Activated CD8-positive, alpha-beta T cell treated with anti-CD3 and anti-CD28 coated beads, Interleukin-2, amount 10 ng/mL, durations not matched to agents 7 days and 5 days (primary cell): Measurements from ENCODE around the gene CEP131. TPM values are rescaled to one million over a fixed set of nuclear protein-coding genes. Genes with fewer than 3 reads are reported as not detected.

Experiments used
- ATAC-seq: fragments of 150-1000 bp; cut with Tn5 transposase; one replicate; pipeline ENCODE4 v1.10.0; 2021; ENCODE audit warnings: moderate library complexity
- CTCF ChIA-PET: fragments of 350-600 bp; sonication (Branson Sonifier 250); formaldehyde crosslinking; loops from one replicate; lab custom pipeline; 2021; ENCODE audit warnings: antibody characterized with exemption; lab: Charles Lee
- POLR2A ChIA-PET: fragments of 350-600 bp; sonication (Branson Sonifier 250); formaldehyde crosslinking; loops from one replicate; lab custom pipeline; 2021; ENCODE audit warnings: antibody characterized with exemption; lab: Charles Lee
- DNase-seq: peaks from one replicate; pipeline ENCODE4 v3.0.0-alpha.2; 2020
- H3K27ac Mint-ChIP-seq: one replicate; pipeline ENCODE4 v1.8.0; 2021; ENCODE audit warnings: mild to moderate bottlenecking, mixed read lengths
- H3K27me3 Mint-ChIP-seq: one replicate; pipeline ENCODE4 v1.8.0; 2021; ENCODE audit warnings: low read depth, mixed read lengths
- H3K36me3 Mint-ChIP-seq: one replicate; pipeline ENCODE4 v1.8.0; 2021; ENCODE audit warnings: low read depth, mixed read lengths
- H3K4me1 Mint-ChIP-seq: one replicate; pipeline ENCODE4 v1.8.0; 2021; ENCODE audit warnings: low read depth, mixed read lengths
- H3K4me3 Mint-ChIP-seq: one replicate; pipeline ENCODE4 v1.8.0; 2021; ENCODE audit warnings: mild to moderate bottlenecking, mixed read lengths
- H3K9me3 Mint-ChIP-seq: one replicate; pipeline ENCODE4 v1.8.0; 2022; ENCODE audit warnings: mixed read lengths; ENCODE audit not compliant: insufficient read depth
- total RNA-seq, 2 experiments: library from RNA; stranded (reverse); gene quantifications; one replicate each; pipeline ENCODE4 v1.2.3, GENCODE V29; 2021

The CEP131 gene
- total RNA-seq, 2 experiments from 2014 or later: 17.9 to 19.0 TPM

GRCh38 chr17:81163051-81163695 is 59.6 kb downstream of the CEP131 start:
- Mint-ChIP-seq H3K27ac (no peak overlapping the region), H3K4me3 (no peak overlapping the region), H3K4me1 (peaks cover 5% of the 10 kb centered on the region), H3K27me3 (peaks cover 7% of the 10 kb centered on the region), H3K9me3 (no peaks in the 10 kb centered on the region), H3K36me3 (no peaks in the 10 kb centered on the region)
- ATAC-seq: no peak
- no peak for DNase-seq
- POLR2A ChIA-PET: no interaction called here
- CTCF ChIA-PET: no interaction called here

- Mint-ChIP-seq H3K27me3 (peaks cover 7% of the 10 kb centered on the region), H3K27ac (no peak overlapping the region), H3K4me3 (no peak overlapping the region), H3K4me1 (peaks cover 5% of the 10 kb centered on the region), H3K9me3 (no peaks in the 10 kb centered on the region), H3K36me3 (no peaks in the 10 kb centered on the region)
- no peak for ATAC-seq
- ChIA-PET POLR2A (no interaction called here), CTCF (no interaction called here)
- DNase-seq: no peak
These were observed 60.3 kb downstream of the CEP131 start for GRCh38 chr17:81162491-81162890.

GRCh38 chr17:81161972-81162371 is 60.8 kb downstream of the CEP131 start:
- Mint-ChIP-seq H3K4me3 (no peak overlapping the region), H3K9me3 (no peaks in the 10 kb centered on the region), H3K4me1 (peaks cover 5% of the 10 kb centered on the region), H3K27ac (no peak overlapping the region), H3K36me3 (no peaks in the 10 kb centered on the region), H3K27me3 (peaks cover 3% of the 10 kb centered on the region)
- POLR2A ChIA-PET: no interaction called here
- no peak for DNase-seq
- CTCF ChIA-PET: no interaction called here
- no peak for ATAC-seq

GRCh38 chr17:81161536-81161935 is 61.2 kb downstream of the CEP131 start:
- CTCF ChIA-PET: no interaction called here
- ATAC-seq: no peak
- Mint-ChIP-seq H3K9me3 (no peaks in the 10 kb centered on the region), H3K27ac (no peak overlapping the region), H3K4me3 (no peak overlapping the region), H3K27me3 (peaks cover 3% of the 10 kb centered on the region), H3K36me3 (no peaks in the 10 kb centered on the region), H3K4me1 (peaks cover 5% of the 10 kb centered on the region)
- POLR2A ChIA-PET: no interaction called here
- no peak for DNase-seq

GRCh38 chr17:81160747-81161453 is 61.9 kb downstream of the CEP131 start:
- H3K4me1 Mint-ChIP-seq: peaks cover 5% of the 10 kb centered on the region
- no peak overlapping the region for H3K4me3 Mint-ChIP-seq
- no peaks in the 10 kb centered on the region for H3K9me3 Mint-ChIP-seq
- DNase-seq (no peak), ATAC-seq (no peak)
- POLR2A ChIA-PET: no interaction called here
- H3K27ac Mint-ChIP-seq: peak overlapping the region; percentile 25
- H3K36me3 Mint-ChIP-seq: no peaks in the 10 kb centered on the region
- CTCF ChIA-PET: no interaction called here
- H3K27me3 Mint-ChIP-seq: peaks cover 3% of the 10 kb centered on the region

GRCh38 chr17:81160306-81160705 is 62.5 kb downstream of the CEP131 start:
- ChIA-PET CTCF (no interaction called here), POLR2A (no interaction called here)
- H3K27me3 Mint-ChIP-seq: peaks cover 3% of the 10 kb centered on the region
- peak overlapping the region; percentile 25 for H3K27ac Mint-ChIP-seq
- no peak overlapping the region for H3K4me3 Mint-ChIP-seq
- DNase-seq (peak; percentile 42), ATAC-seq (peak; percentile 63)
- no peaks in the 10 kb centered on the region for H3K9me3 Mint-ChIP-seq
- H3K36me3 Mint-ChIP-seq: no peaks in the 10 kb centered on the region
- H3K4me1 Mint-ChIP-seq: peaks cover 5% of the 10 kb centered on the region

GRCh38 chr17:81159611-81160265 is 63.0 kb downstream of the CEP131 start:
- CTCF ChIA-PET: no interaction called here
- Mint-ChIP-seq H3K27me3 (peaks cover 2% of the 10 kb centered on the region), H3K27ac (no peak overlapping the region), H3K9me3 (no peaks in the 10 kb centered on the region), H3K4me1 (peaks cover 5% of the 10 kb centered on the region), H3K4me3 (no peak overlapping the region), H3K36me3 (no peaks in the 10 kb centered on the region)
- DNase-seq: no peak
- peak; percentile 10 for ATAC-seq
- POLR2A ChIA-PET: no interaction called here

- no peaks in the 10 kb centered on the region for H3K27me3 Mint-ChIP-seq
- no peaks in the 10 kb centered on the region for H3K9me3 Mint-ChIP-seq
- no peaks in the 10 kb centered on the region for H3K36me3 Mint-ChIP-seq
- no peak overlapping the region for H3K4me3 Mint-ChIP-seq
- ATAC-seq: no peak
- no peak overlapping the region for H3K27ac Mint-ChIP-seq
- ChIA-PET CTCF (no interaction called here), POLR2A (no interaction called here)
- DNase-seq: no peak
- peaks cover 5% of the 10 kb centered on the region for H3K4me1 Mint-ChIP-seq
These were observed 63.8 kb downstream of the CEP131 start for GRCh38 chr17:81158688-81159590.

- Mint-ChIP-seq H3K4me1 (peaks cover 5% of the 10 kb centered on the region), H3K4me3 (no peak overlapping the region), H3K27me3 (no peaks in the 10 kb centered on the region), H3K27ac (no peak overlapping the region), H3K36me3 (no peaks in the 10 kb centered on the region), H3K9me3 (no peaks in the 10 kb centered on the region)
- ChIA-PET POLR2A (no interaction called here), CTCF (no interaction called here)
- ATAC-seq (no peak), DNase-seq (no peak)
These were observed 64.7 kb downstream of the CEP131 start for GRCh38 chr17:81157848-81158687.

- Mint-ChIP-seq H3K4me3 (no peak overlapping the region), H3K36me3 (no peaks in the 10 kb centered on the region), H3K9me3 (no peaks in the 10 kb centered on the region), H3K4me1 (peaks cover 5% of the 10 kb centered on the region), H3K27ac (no peak overlapping the region), H3K27me3 (no peaks in the 10 kb centered on the region)
- DNase-seq (no peak), ATAC-seq (no peak)
- POLR2A ChIA-PET: no interaction called here
- CTCF ChIA-PET: no interaction called here
These were observed 65.6 kb downstream of the CEP131 start for GRCh38 chr17:81156866-81157805.
